Lung (tissue), 12 donors: ENCODE data around the gene TEDC2. TPM values are rescaled to one million over a fixed set of nuclear protein-coding genes. Genes with fewer than 3 reads are reported as not detected.

Source experiments
- ATAC-seq: fragments of 200-7000 bp; cut with Tn5 transposase; one replicate; pipeline ENCODE4 v1.9.1; 2020; ENCODE audit warnings: moderate number of reproducible peaks; ENCODE audit not compliant: insufficient read depth, low FRiP score
- DNase-seq, 3 donors: peaks; one replicate each; pipeline ENCODE4 v3.0.0-alpha.2; 2013 to 2017
- H3K27ac ChIP-seq, 2 donors: one replicate each; pipeline ENCODE4 v1.5.1; 2013; ENCODE audit warnings: mild to moderate bottlenecking in 2 of 2, moderate library complexity in 2 of 2, control low read depth in 1 of 2, inconsistent platforms in 1 of 2, low read depth in 1 of 2, low read length in 1 of 2
- H3K27me3 ChIP-seq, 3 donors: one replicate each; pipeline ENCODE4 v1.5.1; 2013; ENCODE audit warnings: low read length in 2 of 3; ENCODE audit not compliant: control insufficient read depth in 3 of 3, insufficient read depth in 3 of 3
- H3K36me3 ChIP-seq, 4 donors: one replicate each; pipeline ENCODE4 v1.5.1; 2013; ENCODE audit warnings: low read length in 4 of 4, mild to moderate bottlenecking in 1 of 4, moderate library complexity in 1 of 4; ENCODE audit not compliant: control insufficient read depth in 4 of 4, insufficient read depth in 4 of 4
- H3K4me1 ChIP-seq, 5 donors: one replicate each; pipeline ENCODE4 v1.5.1; 2013; ENCODE audit warnings: low read length in 5 of 5, mild to moderate bottlenecking in 2 of 5, moderate library complexity in 1 of 5; ENCODE audit not compliant: control insufficient read depth in 5 of 5, insufficient read depth in 5 of 5
- H3K4me3 ChIP-seq: one replicate; pipeline ENCODE4 v1.5.1; 2013; ENCODE audit warnings: mild to moderate bottlenecking, control low read depth, moderate library complexity
- H3K9ac ChIP-seq, 2 donors: one replicate each; pipeline ENCODE4 v1.5.1; 2013; ENCODE audit warnings: low read length in 2 of 2, control low read depth in 1 of 2; ENCODE audit not compliant: insufficient read depth in 1 of 2
- H3K9me3 ChIP-seq, 4 donors: one replicate each; pipeline ENCODE4 v1.5.1; 2013; ENCODE audit warnings: low read length in 3 of 4, mild to moderate bottlenecking in 1 of 4, moderate library complexity in 1 of 4; ENCODE audit not compliant: control insufficient read depth in 4 of 4, insufficient read depth in 3 of 4
- WGBS, 2 donors: extraction: QIAGEN DNeasy Blood & Tissue Kit; methylation state at CpG; one replicate each; pipeline ENCODE4 v1.1.7; 2013; 5-methylcytosine and 5-hydroxymethylcytosine counted together
- polyA plus RNA-seq, 2 donors: library from polyadenylated mRNA; stranded (reverse); fragments of 200-250 nt; gene quantifications; one replicate each; pipeline ENCODE4 v1.2.1, GENCODE V29; 2013
- total RNA-seq, 2 donors: library from RNA; depleted of rRNA in 1 of 2; stranded (reverse); fragments of >200 nt in 1 of 2; gene quantifications; one replicate each; pipeline ENCODE4 v1.2.1, GENCODE V29; 2014 to 2021
- TF ChIP-seq, protein P1 (sequence below): IDR thresholded peaks from 2 replicates; pipeline ENCODE4 v1.5.1; 2012; ENCODE audit warnings: mild to moderate bottlenecking; ENCODE audit errors: control extremely low read depth, extremely low read depth
- donor health status: control.
- donor health status: control.
- donor health status: Bipolar disorder and iron deficiency.
- donor health status: healthy.
- donor health status: DM: yes; HTN: yes; CAD: no.

TEDC2 gene
- total and polyA plus RNA-seq, 4 donors: 1.1 to 3.6 (median 2.2) TPM

DNA sequence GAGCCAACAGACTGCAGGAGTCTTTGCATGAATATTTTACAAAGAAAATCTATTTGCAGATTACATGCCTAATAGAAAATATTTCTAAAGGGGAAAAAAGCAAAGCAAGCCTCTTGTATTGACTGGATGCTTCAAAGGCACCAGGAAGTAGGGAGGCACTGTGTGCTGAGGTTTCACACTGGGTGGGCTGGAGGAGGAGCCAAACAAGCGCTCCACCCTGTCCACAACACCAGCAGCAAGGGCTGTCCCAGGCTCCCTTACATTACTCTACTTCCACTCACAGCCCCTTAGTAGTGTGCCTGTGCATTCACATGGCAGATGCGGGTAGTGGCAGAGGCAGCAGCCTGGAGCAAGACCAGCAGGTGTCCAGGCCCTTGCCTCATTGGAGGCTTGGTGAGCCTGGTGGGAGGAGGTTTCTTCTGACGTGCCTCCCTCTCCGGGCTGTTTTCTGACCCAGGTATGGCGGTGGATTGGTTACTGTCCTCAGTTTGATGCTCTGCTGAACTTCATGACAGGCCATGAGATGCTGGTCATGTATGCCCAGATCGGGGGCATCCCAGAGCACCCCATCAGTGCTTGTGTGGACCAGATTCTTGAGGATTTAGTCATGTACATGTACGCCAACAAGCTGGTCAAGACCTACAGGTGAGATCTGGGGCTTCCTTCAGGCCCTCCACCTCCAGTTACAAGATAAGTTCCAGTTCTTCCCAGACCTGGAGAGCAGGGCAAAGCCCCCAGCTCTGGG lies 37.6 kb upstream of the TEDC2 start:
- Histone ChIP-seq H3K4me3 (no peak overlapping the region), H3K9me3 (no peaks in the 10 kb centered on the region), H3K9ac (no peak overlapping the region), H3K4me1 (no peaks in the 10 kb centered on the region), H3K27me3 (no peaks in the 10 kb centered on the region), H3K36me3 (no peaks in the 10 kb centered on the region), H3K27ac (no peak overlapping the region)
- no peak for DNase-seq
- TF ChIP-seq, protein P1, sequence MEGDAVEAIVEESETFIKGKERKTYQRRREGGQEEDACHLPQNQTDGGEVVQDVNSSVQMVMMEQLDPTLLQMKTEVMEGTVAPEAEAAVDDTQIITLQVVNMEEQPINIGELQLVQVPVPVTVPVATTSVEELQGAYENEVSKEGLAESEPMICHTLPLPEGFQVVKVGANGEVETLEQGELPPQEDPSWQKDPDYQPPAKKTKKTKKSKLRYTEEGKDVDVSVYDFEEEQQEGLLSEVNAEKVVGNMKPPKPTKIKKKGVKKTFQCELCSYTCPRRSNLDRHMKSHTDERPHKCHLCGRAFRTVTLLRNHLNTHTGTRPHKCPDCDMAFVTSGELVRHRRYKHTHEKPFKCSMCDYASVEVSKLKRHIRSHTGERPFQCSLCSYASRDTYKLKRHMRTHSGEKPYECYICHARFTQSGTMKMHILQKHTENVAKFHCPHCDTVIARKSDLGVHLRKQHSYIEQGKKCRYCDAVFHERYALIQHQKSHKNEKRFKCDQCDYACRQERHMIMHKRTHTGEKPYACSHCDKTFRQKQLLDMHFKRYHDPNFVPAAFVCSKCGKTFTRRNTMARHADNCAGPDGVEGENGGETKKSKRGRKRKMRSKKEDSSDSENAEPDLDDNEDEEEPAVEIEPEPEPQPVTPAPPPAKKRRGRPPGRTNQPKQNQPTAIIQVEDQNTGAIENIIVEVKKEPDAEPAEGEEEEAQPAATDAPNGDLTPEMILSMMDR: no peak
- no peak for ATAC-seq
- 89 to 95% methylated on average over 7 of the region's 7 CpGs for WGBS, 2 donors

DNA sequence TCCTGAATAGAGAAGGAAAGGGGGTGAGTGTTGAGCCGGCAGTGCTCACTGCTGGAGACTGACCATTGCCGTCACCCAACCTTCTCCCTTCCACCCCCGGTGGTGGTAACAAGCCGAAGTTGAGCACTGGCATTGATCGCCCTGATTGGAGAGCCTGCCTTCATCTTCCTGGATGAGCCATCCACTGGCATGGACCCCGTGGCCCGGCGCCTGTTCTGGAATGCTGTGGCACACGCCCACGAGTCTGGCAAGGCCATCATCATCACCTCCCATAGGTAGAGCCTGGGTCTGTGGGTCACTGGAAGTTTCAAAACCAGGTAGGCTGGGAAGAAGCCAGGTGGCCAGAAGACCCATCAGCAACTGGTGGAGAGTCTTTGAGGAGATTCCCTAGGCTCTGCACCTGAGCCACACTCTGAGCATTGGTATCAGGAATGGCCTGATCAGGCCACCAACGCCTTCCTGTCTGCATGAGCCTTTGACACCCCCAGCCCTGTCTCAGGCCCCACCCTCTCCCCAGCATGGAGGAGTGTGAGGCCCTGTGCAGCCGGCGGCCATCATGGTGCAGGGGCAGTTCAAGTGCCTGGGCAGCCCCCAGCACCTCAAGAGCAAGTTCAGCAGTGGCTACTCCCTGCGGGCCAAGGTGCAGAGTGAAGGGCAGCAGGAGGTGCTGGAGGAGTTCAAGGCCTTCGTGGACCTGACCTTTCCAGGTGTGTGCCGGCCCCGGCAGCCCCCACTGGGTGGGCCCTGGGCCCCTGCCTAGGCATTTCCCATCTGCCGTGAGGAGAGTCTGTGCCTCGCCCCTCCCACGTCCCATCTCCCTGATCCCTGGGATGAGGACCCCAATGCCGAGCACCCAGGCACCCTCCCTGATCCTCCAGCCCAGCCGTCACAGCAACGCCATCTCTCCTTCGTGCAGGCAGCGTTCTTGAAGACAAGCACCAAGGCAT lies 35.6 kb upstream of the TEDC2 start:
- 94 to 97% methylated on average over 25 of the region's 25 CpGs for WGBS, 2 donors
- H3K9me3 ChIP-seq: no peaks in the 10 kb centered on the region
- H3K27ac ChIP-seq: no peak overlapping the region
- H3K4me3 ChIP-seq: no peak overlapping the region
- H3K36me3 ChIP-seq: no peaks in the 10 kb centered on the region
- peaks cover 0 to 6% (median 0%) of the 10 kb centered on the region in 5 donors for H3K4me1 ChIP-seq
- TF ChIP-seq, protein P1: no peak
- no peak for DNase-seq
- ATAC-seq: no peak
- H3K9ac ChIP-seq: no peak overlapping the region
- no peaks in the 10 kb centered on the region for H3K27me3 ChIP-seq

DNA sequence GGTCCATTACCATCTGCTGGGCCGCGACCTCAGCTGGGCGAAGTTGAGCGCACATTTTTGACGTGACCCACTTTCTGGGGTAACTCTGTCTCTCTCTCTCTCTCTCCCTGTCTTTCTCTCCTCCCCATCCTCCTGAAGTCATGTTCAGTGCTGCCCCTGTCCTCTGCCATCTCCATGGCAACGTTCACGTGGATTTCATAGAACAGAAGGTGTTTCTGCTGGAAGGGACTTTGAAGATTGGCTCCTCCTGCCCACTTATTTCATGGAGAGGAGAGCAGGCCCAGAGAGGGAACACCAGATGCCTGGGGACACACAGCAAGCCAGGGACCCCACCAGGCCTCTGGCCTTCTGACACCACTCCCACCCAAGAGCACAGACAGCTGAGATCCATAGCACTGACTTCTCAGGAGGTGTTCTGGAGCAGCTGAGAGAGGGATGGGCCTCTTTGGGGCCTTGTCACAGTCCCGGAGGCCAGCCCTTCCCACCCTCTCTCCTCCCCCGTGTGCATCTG lies 34.8 kb upstream of the TEDC2 start:
- TF ChIP-seq, protein P1: no peak

More for the DNA sequence above, 34.8 kb upstream of the TEDC2 start:
- WGBS, 2 donors: 89% methylated on average over 9 of the region's 9 CpGs
- Histone ChIP-seq H3K27ac (no peak overlapping the region), H3K4me1 (peaks cover 0 to 6% (median 4%) of the 10 kb centered on the region in 5 donors), H3K27me3 (no peaks in the 10 kb centered on the region), H3K9ac (no peak overlapping the region), H3K36me3 (no peaks in the 10 kb centered on the region), H3K4me3 (no peak overlapping the region), H3K9me3 (no peaks in the 10 kb centered on the region)
- DNase-seq (no peak), ATAC-seq (no peak)
